ENCODE results near the gene MAGI2.

GRCh38 chr7:78334426-78334825 is 1119.0 kb downstream of the MAGI2 start:
- no peak for TF ChIP-seq CTCF (IDR thresholded peaks at IDR 0.05)
- no peak for TF ChIP-seq POLR2A (IDR thresholded peaks at IDR 0.05)

Data from body of pancreas (tissue), 4 donors.